ENCODE results near the gene MRPL40.

Gene MRPL40

DNA sequence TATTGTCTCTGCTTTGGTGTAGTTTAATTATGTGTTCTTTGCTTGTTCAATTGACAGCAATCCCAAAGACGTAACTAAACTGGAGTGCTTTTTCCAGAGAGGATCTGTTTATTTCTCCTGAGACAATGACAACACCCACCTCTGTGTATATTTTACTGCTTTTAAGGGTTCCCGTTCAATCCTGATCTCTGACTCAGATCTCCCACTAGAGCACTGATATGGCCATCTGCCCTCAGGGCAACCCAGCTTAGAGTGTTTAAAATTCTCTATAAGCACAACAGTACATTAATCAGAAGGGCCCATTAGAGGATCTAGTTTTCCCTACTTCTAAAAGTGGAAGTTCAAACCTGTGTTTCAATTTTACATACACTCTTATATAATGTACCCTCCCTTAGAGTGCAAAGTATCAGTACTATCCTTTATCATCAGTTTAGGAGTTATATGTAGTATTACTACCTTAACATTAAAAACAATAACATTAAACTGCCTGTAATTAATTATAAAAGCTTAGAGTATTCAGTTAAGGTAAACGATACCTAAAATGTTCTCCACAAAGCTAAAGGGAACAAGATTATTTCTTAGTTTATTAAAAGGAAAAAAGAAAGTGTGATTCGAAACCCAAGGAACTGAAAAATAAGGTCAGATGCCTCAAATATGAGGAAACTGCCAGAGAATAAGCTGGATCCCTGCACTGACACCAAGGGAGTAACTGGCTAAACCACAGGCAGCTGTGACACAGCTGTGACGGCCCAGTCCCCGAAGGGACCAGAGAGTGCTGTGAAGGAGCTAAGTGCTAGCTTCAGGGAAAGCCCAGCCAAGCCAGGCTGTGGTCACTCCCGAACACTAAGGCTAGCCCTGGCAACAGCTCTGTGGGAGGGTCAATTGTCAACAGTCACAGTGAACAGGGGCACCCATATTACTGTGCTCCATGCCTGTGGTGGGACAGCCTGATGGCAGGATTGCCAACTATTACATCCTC is 31.4 kb downstream of the MRPL40 start:
- peak; percentile 55 for DNase-seq (ENCODE audit: low read depth)

GRCh38 chr22:19464546-19464945 is 32.2 kb downstream of the MRPL40 start:
- no peak for DNase-seq (ENCODE audit: low read depth)

GRCh38 chr22:19464975-19465374 is 32.6 kb downstream of the MRPL40 start:
- DNase-seq (ENCODE audit: low read depth): no peak

- no peak for DNase-seq (ENCODE audit: low read depth)
These were observed 33.9 kb downstream of the MRPL40 start for GRCh38 chr22:19466126-19466716.

GRCh38 chr22:19466848-19467752 is 34.8 kb downstream of the MRPL40 start:
- DNase-seq (ENCODE audit: low read depth): no peak

GRCh38 chr22:19467912-19468311 is 35.6 kb downstream of the MRPL40 start:
- no peak for DNase-seq (ENCODE audit: low read depth)

GRCh38 chr22:19469421-19469820 is 37.1 kb downstream of the MRPL40 start:
- no peak for DNase-seq (ENCODE audit: low read depth)

- no peak for DNase-seq (ENCODE audit: low read depth)
These were observed 37.7 kb downstream of the MRPL40 start for GRCh38 chr22:19470010-19470409.

- DNase-seq (ENCODE audit: low read depth): no peak
These were observed 39.2 kb downstream of the MRPL40 start for GRCh38 chr22:19471572-19471971.

- no peak for DNase-seq (ENCODE audit: low read depth)
These were observed 39.9 kb downstream of the MRPL40 start for GRCh38 chr22:19472233-19472632.

DNA sequence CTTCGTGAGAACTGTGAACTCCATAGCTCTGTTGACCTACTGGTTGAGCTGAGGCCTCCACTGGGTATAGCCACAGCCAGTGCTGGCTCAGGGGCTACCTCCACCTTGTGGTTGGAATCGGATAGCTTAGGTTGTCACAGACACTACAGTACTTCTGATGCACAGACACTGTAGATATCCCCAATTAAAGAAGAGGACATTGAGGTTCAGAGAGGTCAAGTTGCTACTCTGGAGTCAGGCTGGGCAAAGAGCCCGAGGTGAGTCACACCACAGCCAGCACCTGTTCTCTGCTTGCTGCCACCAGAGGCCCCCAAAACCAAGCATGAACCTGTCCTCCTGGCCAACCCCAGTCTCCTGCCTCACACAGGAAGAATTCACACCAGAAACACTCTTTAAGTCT is 41.2 kb downstream of the MRPL40 start:
- no peak for DNase-seq (ENCODE audit: low read depth)

DNA sequence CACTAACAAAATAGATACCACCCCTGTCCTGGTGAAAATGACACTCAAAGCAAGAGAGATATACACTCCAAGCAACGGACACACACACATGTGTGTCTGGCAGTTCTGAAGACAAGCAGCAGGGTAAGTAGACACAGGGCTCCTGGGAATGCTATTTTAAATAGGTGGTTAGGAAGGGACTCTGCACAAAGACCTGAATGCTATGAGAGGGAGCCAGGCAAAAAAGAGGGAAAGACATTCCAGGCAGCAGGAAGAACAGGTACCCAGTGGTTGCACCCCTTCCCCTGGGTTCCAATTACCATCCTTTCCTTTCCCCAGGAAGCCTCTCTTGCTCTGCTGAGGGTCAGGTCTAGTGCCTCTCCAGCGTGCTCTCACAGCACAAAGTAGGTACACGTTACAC is 43.7 kb downstream of the MRPL40 start:
- no peak for DNase-seq (ENCODE audit: low read depth)

DNA sequence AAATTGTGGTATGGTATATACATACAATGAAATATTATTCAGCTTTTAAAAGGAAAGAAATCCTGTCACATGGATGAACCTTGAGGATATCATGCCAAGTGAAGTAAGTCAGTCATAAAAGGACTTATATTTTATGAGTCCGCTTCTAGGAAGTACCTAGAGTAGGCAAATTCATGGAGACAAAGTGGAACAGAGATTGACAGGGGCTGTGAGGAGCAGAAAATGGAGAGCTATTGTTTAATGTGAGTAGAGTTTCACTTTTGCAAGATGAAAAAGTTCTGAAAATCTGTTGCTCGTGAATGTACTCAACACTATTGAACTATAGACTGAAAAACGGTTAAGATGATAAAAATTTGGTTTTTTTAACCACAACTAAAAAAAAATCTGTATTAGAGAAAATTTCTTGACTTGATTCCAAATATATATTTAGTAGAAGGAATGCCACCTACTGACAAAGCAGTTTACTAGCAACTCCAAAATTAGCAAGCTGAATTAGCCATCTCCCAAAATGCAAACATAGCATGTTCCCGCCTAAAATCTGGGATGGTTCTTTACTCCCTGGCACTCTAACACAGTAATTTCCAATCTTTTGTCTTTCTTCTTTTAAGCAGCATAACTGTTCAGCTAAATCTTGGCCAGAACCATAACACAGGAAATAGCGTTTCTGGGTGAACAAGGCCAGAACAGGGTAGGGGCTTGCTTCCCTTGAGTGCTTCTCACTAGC is 45.1 kb downstream of the MRPL40 start:
- DNase-seq (ENCODE audit: low read depth): peak; percentile 24

DNA sequence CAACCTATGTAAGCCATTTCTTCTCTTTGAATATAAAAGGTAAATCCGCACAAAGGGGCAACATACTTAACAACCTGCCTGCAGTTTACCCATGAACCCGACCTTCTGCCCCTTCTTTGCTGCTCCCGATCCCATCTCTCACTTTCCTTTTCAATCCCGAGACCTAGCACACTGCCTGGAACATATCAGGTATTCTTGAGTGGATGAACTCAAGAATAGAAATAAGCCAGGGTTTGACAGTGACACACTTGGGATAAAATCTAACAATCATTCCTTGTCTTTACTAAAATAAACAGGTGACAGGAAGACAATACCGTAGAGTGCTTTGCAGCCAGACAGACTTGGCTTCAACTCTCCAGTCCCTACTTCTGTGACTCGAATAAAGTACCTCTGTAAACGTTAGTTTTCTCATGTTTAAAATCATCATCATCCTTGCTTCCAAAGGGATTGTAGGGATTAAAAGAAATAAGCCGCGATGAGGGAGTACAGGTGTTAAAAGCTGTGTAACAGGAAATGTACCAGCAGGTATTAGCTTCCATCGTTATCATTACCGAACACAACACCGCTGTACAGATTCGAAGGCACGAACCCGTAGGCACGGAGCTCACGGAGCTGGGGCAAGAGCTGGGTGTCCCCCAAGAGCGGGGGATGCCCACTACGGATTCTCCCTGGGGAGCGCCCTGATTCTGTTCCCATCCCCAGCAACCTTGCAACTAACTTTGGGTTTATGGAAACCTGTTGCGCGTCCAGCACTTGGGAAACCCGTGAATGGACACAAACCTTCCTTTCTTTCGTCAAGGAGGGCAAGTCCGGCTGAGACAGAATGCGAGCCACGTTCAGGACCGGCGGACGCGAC is 45.9 kb downstream of the MRPL40 start:
- no peak for DNase-seq (ENCODE audit: low read depth)

GRCh38 chr22:19478901-19479354 is 46.6 kb downstream of the MRPL40 start, which contains the start of gene UFD1:
Gene UFD1 (minus strand): TSS chr22:19479193. CDS start chr22:19479085, 108 bp downstream.
- DNase-seq (ENCODE audit: low read depth): peak; percentile 80

DNA sequence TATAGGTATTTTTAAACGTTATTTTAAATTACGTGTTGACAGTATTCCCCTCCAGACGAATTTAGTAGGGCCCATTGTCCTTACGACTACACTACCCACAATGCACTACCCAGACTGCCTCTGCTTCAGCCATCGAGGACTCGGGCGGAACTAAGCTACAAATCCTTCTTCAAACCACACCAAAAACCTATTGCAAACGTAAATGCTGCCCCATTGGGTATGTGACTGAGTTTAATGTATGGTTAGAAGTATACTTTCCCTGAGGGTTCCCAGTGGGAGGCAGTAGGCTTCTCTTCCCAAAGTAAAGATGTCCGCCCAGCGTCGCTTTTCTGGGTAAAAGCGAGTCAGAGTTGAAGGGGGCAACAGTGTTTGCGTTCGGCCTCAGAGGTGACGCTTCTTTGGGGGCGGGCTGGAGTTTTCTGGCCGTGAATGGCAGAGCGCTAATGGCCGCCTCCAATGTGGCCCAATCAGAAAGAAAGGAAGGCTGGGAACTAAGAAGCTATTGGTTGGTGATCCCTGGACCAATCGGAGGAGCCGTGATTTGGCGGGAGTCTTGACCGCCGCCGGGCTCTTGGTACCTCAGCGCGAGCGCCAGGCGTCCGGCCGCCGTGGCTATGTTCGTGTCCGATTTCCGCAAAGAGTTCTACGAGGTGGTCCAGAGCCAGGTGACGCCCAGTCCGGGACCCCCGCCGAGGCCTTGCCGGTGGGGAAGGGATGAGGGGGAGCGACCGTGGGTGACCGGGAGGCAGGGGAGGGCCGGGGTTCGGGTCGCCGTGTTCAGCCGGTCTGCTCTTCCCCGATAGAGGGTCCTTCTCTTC is 47.2 kb downstream of the MRPL40 start, which contains the start of gene CDC45:
TSS of gene CDC45 (plus strand) at position 566 of the 818 bp plus-strand sequence. CDS start at position 615, 49 bp downstream.
- peak; percentile 98 for DNase-seq (ENCODE audit: low read depth)

DNA sequence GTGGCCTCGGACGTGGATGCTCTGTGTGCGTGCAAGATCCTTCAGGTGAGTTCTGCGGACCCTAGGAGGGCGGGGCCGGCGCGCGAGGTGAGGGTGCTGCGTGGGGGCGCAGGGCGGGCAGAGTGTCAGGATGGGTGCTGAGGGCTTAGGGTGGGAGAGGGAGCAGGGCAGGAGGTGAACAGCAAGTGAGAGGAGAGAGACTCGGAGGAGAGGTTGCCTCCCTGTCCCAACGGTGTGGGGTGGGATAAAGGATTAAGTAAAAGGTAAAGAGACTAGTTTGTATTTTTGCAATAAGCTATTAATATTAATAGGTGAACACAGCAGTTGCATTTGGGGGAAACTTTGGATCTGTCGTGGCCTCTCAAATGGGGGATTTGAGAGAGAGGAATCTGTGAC is 47.8 kb downstream of the MRPL40 start:
- no peak for DNase-seq (ENCODE audit: low read depth)

GRCh38 chr22:19480789-19481188 is 48.4 kb downstream of the MRPL40 start:
- no peak for DNase-seq (ENCODE audit: low read depth)

- DNase-seq (ENCODE audit: low read depth): no peak
These were observed 50.0 kb downstream of the MRPL40 start for GRCh38 chr22:19482297-19482696.

All from fibroblast of gingiva (primary cell).